NCI-H187 treated with DMSO at 0.1 percent for 48 hours (cell line): Measurements from ENCODE around the gene BOLL.
"Not testable (repeated sequence)": the region's sequence is repeated elsewhere in the genome, so short reads cannot be mapped to it uniquely, and the experiment has no call there.

Experiments used
- DNase-seq: peaks from one replicate; lab custom pipeline; 2025; lab: John Stamatoyannopoulos, UW

The BOLL gene

DNA sequence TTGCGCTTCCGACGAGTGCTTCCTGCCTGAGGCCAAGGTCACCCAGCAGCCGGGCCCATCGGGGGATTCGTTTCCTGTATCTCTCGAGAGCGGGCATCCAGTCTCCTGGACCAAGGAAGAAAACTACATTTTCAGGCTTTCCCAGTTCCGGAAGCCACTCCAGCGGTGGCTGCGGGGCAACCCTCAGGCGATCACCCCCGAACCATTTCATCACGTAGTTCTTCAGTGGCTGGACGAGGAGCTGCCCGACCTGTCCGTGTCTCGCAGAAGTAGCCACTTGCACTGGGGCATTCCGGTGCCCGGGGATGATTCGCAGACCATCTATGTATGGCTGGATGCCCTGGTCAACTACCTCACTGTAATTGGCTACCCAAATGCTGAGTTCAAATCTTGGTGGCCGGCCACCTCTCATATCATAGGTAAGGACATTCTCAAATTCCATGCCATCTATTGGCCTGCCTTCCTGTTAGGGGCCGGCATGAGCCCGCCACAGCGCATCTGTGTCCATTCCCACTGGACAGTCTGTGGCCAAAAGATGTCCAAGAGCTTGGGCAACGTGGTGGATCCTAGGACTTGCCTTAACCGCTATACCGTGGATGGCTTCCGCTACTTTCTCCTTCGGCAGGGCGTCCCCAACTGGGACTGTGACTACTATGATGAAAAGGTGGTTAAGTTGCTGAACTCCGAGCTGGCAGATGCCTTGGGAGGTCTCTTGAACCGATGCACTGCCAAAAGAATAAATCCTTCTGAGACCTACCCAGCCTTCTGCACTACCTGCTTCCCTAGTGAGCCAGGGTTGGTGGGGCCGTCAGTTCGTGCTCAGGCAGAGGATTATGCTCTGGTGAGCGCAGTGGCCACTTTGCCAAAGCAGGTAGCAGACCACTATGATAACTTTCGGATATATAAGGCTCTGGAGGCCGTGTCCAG, 78.9 kb downstream of the BOLL start:
- no peak for DNase-seq

DNA sequence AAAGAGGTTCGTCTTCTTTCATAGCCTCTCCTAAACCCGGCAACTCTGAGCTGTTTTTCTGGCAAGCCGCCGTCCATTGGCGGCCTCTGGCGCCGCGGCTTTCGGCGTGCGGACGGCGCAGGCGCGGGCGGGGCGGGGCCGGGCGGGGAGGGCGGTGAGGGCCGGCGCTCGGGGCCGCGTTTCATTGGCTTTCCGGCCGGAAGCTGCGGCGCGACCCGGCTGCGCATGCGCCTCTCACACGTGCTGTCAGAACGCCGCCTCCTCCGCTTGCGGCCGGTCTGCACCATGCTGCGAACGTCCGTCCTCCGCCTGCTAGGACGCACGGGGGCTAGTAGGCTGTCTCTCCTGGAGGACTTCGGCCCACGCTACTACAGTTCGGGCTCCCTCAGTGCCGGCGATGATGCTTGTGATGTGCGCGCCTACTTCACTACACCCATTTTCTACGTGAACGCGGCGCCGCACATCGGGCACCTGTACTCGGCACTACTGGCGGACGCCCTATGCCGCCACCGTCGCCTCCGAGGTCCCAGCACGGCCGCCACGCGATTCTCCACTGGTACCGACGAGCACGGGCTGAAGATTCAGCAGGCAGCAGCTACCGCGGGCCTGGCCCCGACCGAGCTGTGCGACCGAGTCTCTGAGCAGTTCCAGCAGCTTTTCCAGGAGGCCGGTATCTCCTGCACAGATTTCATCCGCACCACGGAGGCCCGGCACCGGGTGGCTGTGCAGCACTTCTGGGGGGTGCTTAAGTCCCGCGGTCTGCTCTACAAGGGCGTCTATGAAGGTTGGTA, 79.8 kb downstream of the BOLL start, which contains the start of gene MARS2:
Gene MARS2, plus strand, starts transcription at position 249 of the 791 bp plus-strand sequence. Its CDS starts 37 bp downstream, at position 286.
- DNase-seq, result no peak

DNA sequence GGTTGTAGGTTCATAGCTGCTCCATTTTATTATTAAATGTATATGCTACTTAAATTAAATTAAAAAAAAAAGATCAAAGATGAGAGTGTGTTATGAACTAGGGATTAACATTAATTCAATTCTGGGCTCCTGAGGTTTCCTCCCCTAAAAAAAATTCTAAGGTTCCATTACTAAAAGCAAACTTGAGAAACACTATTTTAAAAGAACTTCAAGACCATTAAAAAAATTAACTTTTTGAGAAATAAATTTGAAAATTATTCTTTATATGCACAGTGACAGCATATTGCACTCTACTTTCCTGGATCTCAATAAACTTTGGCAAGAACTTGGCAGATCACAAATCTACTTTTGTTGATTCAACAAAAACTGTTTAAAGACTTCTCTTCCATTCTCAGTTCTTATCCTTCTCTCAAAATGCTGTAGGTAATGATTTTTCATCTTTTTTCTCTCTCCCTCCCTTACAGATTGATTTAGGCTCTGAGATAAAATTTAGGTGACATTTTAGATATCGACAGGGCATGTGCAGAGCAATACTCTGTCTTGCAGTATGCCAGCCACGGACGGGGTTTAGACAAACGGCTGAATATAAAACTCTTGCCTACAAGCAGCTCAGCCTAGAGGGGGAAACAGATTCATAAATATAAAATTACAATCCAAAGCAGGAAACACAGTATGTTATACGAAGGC, 80.5 kb downstream of the BOLL start:
- DNase-seq, result no peak

DNA sequence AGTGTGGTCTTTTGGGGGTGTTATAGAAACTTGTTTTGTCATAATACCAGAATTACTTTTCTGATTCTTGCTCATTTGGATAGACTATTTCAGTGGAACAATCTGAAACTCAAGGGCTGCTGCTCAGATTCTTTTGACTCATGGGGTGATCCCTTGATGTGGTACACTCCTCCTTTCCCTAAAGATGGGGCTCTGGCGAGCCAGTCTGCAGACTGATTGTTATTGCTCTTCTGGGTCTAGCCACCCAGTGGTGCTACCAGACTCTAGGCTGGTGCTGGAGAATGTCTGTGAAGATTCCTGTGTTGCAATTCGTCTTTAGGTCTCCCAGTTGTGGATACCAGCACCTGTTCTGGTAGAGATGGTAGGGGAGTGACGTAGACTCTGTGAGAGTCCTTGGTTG, 84.2 kb downstream of the BOLL start:
- no peak for DNase-seq

DNA sequence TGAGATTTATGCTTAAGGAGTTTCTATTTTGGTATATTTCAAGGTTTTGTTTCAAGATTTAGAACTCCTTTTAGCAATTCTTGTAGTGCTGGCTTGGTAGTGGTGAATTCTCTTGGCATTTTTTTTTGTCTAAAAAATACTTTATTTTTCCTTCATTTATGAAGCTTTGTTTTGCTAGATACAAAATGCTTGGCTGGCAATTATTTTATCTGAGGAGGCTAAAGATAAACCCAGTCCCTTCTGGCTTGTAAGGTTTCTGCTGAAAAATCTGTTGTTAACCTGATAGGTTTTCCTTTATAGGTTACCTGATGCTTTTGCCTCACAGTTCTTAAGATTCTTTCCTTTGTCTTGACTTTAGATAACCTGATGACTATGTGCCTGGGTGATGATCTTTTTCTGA, 85.4 kb downstream of the BOLL start:
- DNase-seq, result not testable (repeated sequence)

DNA sequence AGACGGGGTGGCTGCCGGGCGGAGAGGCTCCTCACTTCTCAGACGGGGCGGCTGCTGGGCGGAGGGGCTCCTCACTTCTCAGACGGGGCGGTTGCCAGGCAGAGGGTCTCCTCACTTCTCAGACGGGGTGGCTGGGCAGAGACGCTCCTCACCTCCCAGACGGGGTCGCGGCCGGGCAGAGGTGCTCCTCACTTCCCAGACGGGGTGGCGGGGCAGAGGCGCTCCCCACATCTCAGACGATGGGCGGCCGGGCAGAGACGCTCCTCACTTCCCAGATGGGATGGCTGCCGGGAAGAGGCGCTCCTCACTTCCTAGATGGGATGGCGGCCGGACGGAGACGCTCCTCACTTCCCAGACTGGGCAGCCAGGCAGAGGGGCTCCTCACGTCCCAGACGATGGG, 88.5 kb downstream of the BOLL start:
- DNase-seq, result not testable (repeated sequence)

DNA sequence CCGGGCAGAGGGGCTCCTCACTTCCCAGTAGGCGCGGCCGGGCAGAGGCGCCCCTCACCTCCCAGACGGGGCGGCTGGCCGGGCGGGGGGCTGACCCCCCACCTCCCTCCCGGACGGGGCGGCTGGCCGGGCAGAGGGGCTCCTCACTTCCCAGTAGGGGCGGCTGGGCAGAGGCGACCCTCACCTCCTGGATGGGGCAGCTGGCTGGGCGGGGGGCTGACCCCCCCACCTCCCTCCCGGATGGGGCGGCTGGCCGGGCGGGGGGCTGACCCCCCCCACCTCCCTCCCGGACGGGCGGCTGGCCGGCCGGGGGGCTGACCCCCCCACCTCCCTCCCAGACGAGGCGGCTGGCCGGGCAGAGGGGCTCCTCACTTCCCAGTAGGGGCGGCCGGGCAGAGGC, 89.1 kb downstream of the BOLL start:
- DNase-seq, result not testable (repeated sequence)

DNA sequence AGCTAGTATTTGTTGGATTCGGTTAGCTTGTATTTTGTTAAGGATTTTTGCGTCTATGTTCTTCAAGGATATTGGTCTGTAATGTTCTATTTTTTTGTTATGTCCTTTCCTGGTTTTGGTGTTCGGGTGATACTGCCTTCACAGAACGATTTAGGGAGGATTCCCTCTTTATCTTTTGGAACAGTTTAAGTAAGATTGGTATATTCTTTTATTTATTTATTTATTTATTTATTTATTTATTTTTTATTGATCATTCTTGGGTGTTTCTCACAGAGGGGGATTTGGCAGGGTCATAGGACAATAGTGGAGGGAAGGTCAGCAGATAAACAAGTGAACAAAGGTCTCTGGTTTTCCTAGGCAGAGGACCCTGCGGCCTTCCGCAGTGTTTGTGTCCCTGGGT, 89.9 kb downstream of the BOLL start:
- DNase-seq, result not testable (repeated sequence)

DNA sequence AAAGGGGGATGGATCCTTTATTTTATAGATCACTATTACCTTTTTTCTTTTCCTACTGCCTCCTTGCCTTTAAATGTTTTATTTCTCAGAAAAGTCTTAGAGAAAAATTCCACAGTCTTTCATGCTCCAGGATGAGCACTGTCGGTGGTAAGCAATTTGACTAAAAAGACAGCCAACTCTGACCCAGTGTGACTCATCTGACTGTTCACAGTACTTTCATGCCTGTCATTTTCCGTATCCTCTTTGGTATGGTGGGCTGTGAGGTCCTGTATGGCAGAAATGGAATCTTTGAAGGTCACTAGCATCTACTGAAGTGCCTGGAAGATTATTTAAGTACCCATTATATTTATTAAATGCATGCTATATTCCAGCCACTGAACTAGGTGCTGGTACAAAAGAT, 107.6 kb downstream of the BOLL start:
- DNase-seq, result no peak

DNA sequence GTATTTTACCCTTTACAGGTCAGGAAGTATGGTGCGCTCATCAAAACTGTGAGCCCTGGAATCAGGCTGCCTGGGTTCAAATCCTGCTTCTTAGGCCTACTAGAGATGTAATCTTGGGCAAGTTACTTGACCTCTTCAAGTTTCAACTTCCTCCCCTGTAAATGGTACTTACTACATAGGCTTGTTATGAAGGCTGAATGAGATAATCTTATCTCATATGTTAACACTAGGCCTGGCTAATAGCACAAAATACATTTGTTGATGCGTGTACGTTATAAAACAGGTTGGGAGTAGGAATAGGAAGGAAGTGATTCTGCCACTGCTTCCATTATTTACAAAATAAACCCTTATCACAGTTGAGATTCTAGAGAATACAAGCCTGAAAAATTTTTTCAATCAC, 108.1 kb downstream of the BOLL start:
- no peak for DNase-seq
